GM12891 (cell line): ENCODE measurements around the gene FFAR1.

Experiments
- POLR2A ChIP-seq: IDR thresholded peaks from 2 replicates; pipeline ENCODE4 v1.6.1; 2011; ENCODE audit warnings: low read depth, low read length, control low read depth
- POLR2AphosphoS5 ChIP-seq: IDR thresholded peaks from 2 replicates; pipeline ENCODE4 v1.6.1; 2011; ENCODE audit warnings: low read depth, low read length, control low read depth

GRCh38 chr19:35352448-35353304, 5.0 kb downstream of the FFAR1 start:
- peak; percentile 26; the same call in 1 of the 2 replicates for TF ChIP-seq POLR2A
- no peak for TF ChIP-seq POLR2AphosphoS5
